ENCODE results near the gene TAS2R46.
"Not testable (repeated sequence)": the region's sequence is repeated elsewhere in the genome, so short reads cannot be mapped to it uniquely, and the experiment has no call there.

The TAS2R46 gene, protein sequence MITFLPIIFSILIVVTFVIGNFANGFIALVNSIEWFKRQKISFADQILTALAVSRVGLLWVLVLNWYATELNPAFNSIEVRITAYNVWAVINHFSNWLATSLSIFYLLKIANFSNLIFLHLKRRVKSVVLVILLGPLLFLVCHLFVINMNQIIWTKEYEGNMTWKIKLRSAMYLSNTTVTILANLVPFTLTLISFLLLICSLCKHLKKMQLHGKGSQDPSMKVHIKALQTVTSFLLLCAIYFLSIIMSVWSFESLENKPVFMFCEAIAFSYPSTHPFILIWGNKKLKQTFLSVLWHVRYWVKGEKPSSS

DNA sequence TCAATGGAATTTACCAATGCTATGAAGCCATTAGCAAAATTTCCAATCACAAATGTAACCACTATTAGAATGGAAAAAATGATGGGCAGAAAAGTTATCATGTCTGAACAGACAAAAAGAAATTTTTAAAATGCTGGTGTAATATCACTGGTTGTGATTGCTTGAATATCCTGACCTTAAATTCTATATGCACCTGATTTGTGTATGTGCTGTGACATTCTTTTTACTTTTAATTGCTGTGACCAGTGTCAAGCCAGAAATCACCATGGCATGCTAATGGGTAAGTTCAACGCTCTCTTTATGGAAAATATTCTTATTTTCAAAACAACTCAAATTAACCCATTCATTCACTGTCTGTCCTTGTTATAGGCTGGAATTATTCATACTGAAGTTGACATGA lies at the start of gene TAS2R46:
TSS of gene TAS2R46 (minus strand) at position 101 of the 400 bp plus-strand sequence. CDS start at position 101, 0 bp downstream.
- not testable (repeated sequence) for DNase-seq (ENCODE audit: low read depth)

DNA sequence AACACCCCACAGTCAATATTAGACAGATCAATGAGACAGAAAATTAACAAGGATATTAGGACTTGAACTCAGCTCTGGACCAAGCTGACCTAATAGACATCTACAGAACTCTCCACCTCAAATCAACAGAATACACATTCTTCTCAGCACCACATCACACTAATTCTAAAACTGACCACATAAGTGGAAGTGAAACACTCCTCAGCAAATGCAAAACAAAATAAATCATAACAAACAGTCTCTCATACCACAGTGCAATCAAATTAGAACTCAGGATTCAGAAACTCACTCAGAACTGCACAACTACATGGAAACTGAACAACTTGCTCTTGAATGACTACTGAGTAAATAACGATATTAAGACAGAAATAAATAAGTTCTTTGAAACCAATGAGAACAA lies 49.1 kb upstream of the TAS2R46 start:
- not testable (repeated sequence) for DNase-seq (ENCODE audit: low read depth)

DNA sequence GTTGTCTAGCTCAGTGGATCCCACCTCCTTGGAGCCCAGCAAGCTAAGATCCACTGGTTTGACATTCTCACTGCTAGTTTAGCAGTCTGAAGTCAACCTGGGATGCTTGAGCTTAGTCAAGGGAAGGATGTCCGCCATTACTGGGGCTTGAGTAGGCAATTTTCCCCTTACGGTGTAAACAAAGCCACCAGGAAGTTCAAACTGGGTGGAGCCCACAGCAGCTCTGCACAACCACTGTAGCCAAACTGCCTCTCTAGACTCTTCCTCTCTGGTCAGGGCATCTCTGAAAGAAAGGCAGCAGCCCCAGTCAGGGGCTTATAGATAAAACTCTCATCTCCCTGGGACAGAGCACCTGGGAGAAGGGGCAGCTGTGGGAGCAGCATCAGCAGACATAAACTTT lies 46.8 kb upstream of the TAS2R46 start:
- no peak for DNase-seq (ENCODE audit: low read depth)

DNA sequence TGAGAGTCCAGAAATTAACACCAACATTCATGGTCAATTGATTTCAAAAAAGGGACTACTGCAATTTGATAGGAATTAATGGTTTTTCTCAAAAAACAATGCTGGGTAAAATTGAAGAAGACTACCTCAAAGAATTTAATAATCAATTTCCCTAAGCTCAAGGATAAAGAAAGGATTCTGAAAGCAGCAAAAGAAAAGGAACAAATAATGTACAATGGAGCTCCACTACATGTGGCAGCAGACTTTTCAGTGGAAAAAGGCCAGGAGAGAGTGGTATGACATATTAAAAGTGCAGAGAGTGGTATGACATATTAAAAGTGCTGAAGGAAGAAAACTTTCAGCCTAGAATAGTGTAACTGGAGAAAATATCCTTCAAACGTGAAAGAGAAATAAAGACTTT lies 45.6 kb upstream of the TAS2R46 start:
- DNase-seq (ENCODE audit: low read depth) = no peak

DNA sequence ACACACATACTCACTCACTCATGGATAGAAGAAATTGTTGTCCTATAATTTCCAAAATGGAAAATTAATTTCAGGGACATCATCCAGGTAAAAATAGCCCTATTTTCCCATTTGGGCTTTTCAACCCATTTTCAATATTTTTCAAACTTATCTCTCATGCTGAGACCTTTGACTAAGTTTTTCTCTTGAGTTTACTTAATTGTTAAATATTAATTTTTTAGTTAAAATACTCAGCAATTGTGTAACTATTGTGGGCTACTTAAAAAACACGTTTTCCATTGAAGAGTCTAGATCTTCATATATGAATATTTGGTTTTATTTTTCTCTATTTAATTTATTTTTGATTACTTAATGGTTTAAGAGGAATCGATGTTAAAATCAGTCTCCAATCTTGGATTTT lies 44.2 kb upstream of the TAS2R46 start:
- no peak for DNase-seq (ENCODE audit: low read depth)

DNA sequence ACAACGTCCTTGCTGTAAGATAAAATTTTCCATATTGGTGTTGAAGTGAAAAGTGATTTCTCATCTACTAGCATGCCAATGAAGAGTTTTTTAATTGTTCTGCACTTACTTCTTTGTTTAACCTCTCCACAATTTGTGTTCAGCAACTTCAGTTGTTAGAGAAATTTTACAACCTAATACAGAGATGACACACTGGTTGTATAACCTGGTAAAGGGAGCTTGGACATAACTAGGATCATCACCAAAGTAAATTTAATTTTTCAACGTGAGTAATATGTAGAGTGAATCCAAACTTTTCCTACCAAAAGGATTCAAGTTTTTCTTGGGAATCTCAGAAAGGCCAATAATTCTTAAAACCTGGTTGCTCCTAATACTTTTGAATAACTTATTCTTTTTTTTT lies 43.5 kb upstream of the TAS2R46 start:
- DNase-seq (ENCODE audit: low read depth) = no peak

DNA sequence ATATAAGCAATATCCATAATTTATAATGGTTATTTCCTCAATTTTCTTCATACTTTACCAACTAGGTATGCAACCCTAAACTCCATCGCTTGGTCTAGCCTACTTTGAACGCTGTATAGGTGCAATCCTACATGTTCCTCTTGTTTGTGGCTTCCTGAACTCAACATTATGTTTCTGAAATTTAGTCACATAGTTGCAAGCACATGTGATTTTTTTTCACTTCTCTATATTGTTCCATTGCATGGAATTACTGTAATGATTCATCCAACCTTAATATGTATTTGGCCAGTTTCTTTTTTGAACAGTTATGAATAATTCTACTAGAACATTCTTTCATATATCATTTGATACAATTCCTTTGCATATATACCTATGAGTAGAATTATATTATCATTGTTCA lies 32.8 kb upstream of the TAS2R46 start:
- not testable (repeated sequence) for DNase-seq (ENCODE audit: low read depth)

DNA sequence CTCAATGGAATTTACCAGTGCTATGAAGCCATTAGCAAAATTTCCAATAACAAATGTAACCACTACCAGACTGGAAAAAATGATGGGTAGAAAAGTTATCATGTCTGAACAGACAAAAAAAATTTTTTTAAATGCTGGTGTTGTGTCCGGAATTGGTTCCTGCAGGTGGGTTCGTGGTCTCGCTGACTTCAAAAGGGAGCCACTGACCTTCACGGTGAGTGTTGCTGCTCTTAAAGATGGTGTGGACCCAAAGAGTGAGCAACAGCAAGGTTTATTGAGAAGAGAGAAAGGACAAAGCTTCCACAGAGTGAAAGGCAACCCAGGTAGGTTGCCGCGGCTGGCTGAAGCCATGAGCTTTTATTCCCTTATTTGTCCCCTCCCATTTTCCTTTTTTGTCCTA lies 30.0 kb upstream of the TAS2R46 start, which contains the start of gene TAS2R43:
TSS of gene TAS2R43 (minus strand) at position 186 of the 400 bp plus-strand sequence. CDS start at position 102, 84 bp downstream.
- DNase-seq (ENCODE audit: low read depth) = no peak

DNA sequence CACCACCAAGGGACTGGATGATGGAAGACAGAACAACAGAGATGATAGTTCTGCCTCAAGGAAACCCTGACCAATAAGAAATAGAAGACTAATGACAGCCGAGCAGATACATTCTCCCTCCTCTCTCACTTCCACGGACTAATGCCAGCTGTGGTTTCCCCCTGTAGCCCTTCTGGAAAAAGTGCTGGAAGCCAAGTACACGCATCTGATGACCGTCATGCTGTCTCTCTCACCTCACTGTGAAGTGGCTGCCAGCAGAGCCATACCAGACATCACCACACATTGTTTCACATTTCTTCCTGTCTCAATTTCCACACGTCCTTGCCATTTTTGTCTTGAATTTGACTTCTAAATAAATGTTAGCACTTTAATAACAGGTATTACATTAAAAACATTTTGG lies 27.2 kb upstream of the TAS2R46 start:
- DNase-seq (ENCODE audit: low read depth) = no peak

DNA sequence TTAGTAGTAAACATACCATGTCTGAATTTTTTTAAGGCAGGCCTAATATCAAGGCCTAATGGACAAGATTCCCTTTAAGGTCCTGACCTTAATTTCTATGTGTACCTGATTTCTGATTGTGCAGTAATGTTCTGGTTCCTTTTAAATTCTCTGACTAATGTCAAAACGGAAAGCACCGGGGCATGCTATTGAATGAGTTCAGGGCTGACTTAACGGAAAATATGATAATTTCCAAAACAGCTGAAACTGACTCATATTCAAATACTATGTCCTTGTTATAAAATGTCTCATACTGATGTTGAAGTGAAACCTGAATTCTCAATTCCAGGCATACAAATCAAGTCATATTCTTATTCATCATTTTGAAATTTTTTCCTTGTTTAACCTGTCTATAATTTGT lies 23.3 kb upstream of the TAS2R46 start:
- DNase-seq (ENCODE audit: low read depth) = no peak

DNA sequence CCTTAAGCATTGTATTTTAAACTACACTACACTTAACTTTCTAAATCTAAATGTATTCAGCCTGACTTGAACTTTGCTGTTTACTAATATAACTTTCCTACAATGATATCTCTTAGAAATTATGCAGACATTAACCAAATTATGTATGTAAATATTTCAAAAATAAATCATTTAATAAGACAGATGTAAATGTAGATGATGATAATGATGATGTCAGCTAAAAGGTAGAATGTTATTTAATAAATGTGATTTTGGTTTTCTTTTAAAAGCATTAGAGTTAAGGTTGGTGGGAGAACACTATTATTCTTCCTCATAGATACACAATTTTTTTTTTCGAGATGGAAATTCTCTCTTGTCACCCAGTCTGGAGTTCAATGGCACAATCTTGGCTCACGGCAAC lies 19.9 kb upstream of the TAS2R46 start:
- DNase-seq (ENCODE audit: low read depth) = no peak

DNA sequence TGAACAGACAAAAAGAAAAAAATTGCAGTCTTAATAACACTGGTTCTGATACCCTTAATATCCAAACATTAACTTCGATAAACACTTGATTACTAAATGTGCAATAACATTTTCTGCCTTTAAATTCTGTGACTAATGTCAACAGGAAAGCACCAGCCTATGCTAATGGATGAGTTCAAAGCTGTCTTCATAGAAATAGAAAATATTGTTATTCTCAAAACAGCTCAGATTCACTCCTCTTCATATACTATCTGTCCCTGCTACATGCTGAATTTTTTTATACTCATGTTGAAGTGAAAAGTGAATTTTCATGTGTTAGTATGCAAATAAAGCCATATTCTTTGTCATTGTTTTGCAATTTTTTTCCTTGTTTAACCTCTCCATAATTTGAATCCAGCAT lies 16.2 kb upstream of the TAS2R46 start:
- no peak for DNase-seq (ENCODE audit: low read depth)

DNA sequence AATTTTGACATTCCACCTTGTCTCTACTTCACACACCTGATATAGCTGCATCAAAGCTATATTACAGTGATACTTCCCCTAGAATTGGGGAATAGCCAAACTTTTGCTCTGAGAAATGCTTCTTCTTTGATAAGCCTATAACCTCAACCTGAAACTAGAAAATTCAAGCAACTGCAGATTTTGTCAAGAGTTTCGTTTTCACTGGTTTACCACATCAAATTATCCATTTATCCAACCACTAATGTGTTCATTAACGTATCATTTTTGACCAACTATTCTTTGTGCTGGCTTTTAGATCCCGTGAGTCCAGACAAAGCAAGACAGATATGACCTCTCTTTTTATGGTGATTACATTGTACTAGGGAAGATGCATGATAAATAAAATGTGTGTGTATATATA lies 13.5 kb upstream of the TAS2R46 start:
- no peak for DNase-seq (ENCODE audit: low read depth)

DNA sequence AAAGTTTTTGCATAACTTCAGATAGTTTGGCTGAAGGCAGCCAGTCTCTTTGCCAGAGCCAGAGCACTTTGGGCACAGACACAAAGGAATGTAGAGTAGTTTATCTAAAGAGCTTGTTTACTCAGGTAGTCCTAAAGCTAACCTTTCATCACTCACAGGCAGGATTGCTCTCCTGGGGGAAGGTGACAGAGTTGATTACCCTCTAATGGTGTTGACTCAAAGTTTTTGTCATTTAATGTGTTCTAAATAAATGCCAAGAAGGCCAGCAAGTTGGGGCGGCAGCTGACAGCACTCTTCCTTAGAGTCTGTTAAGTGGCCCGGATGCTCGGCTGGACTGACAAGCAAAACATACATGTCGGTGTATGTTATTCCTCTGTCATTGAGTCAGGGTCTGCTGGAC lies 9.3 kb upstream of the TAS2R46 start:
- DNase-seq (ENCODE audit: low read depth) = no peak

DNA sequence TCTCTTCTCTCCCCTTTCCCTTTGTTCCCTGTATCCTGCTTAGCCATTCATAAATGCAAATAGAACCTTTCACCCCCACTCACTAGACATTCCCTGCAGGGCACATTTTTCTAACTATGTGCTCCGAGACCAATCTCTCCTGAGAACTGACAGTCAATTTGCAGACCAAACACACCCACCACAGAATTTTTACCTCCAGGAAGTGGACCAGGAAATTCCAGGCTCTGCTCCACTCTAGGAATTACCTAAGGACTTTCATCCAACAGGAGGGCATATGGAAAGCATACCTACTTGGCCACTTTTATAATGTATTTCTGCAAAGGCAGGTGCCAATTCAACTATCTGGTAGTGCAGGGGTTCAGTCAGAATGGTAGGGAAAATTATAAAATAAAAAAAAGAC lies 8.9 kb upstream of the TAS2R46 start:
- no peak for DNase-seq (ENCODE audit: low read depth)

DNA sequence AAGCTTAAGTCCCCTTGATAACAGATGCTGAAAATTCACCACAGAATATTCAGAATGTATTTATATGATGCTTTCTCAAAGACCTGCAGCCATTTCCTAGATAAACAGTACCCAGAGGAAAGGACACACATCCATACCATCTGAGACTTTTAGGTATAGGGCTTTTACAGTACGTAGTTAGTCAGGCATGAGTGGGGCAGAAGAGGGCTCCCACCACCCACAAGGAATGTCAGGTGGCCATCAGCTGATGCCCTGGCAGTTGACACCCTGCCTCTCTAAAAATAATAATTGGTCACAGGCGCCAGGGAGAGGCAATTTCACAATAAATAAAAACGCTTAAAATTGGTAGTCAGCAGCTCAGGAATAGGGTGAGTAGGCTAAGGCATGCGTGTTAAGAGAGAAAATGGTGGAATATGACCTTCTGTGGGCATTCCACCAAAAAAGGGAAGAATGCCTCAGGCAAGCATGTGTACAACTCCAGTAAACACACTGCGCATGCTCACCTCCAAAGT lies 7.8 kb upstream of the TAS2R46 start:
- DNase-seq (ENCODE audit: low read depth) = no peak

DNA sequence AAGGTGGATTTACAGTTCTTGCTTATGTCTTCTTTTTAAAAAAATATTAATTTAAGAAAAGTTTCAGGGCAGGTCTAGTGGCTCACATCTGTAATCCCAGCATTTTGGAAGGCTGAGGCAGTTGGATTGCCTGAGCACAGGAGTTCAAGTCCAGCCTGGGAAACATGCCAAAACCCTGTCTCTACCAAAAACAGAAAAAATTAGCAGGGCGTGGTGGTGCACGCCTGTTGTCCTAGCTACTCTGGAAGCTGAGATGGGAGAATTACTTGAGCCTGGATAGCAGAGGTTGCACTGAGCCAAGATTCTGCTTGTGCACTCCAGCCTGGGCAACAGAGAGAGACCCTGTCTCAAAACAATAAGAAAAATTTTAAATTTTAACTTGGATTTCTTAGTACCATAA lies 5.4 kb upstream of the TAS2R46 start:
- DNase-seq (ENCODE audit: low read depth) = no peak

DNA sequence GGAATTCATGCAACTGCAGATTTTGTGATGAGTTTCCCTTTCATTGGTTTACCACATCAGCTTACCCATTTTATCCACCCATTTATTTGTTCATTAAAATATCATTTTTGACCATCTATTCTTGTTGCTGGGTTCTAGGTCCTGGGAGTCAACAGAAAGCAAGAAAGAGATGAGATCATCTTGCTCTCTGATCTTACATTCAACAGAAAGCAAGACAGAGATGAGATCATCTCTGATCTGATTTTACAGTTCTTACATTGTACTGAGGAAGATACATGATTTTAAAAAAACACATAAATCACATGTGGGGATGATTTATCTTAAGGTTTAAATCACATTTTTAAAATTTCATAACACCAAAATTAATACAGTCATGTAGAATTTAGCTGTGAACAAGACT lies 2.3 kb downstream of the TAS2R46 start:
- no peak for DNase-seq (ENCODE audit: low read depth)

DNA sequence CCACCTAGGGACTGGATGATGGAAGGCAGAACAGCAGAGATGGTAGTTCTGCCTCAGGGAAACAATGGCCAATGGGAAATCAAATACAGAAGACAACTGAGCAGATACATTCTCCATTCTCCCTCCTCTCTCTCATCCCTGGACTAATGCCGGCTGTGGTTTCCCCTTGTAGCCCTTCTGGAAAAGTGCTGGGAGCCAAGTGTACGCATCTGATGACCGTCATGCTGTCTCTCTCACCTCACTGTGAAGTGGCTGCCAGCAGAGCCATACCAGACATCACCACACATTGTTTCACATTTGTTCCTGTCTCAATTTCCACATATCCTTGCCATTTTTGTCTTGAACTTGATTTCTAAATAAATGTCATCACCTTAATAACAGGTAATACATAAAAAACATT lies 3.1 kb downstream of the TAS2R46 start:
- no peak for DNase-seq (ENCODE audit: low read depth)

DNA sequence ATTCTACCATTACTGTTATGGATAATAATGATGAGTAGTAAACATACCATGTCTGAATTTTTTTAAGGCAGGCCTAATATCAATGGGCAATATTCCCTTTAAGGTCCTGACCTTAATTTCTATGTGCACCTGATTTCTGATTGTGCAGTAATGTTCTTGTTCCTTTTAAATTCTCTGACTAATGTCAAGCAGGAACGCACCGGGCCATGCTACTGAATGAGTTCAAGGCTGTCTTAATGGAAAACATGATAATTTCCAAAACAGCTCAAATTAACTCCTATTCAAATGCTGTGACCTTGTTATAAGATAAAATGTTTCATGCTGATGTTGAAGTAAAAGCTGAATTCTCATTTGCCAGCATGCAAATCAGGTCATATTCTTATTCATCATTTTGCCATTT lies 6.8 kb downstream of the TAS2R46 start:
- no peak for DNase-seq (ENCODE audit: low read depth)

DNA sequence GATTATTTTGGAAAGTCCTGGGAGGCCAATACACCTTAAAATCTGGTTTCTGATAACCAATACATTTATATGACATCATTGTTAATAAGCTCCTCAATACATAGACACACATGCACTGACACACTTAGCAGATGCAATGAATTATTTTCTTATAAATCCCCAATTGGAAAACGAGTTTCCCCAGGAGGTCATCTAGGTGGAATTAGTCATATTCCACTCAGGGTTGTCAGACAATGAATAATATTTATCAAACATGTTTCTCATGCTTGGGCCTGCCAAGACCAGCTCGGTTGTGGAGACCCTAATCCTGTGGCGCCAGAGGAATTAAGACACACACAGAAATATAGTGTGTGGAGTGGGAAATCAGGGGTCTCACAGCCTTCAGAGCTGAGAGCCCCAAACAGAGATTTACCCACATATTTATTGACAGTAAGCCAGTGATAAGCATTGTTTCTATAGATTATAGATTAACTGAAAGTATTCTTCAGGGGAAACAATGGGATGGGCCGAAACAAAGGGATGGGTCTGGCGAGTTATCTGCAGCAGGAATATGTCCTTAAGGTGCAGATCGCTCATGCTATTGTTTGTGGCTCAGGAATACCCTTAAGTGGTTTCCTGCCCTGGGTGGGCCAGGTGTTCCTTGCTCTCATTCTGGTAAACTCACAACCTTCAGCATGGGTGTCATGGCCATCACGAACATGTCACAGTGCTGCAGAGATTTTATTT lies 12.1 kb downstream of the TAS2R46 start:
- DNase-seq (ENCODE audit: low read depth) = not testable (repeated sequence)

DNA sequence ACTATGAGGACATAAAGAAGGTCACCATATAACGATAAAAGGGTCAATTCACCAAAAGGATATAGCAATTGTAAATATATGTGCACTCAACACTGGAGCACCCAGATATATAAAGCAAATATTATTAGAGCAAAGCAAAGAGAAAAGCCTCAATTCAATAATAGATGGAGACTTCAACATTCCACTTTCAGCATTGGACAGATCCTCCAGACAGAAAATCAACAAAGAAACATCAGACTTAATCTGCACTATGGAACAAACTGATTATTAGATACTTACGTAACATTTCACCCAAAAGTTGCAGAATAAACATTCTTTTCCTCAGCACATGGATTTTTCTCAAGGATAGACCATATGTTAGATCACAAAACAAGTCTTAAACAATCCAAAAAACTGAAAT lies 20.7 kb downstream of the TAS2R46 start:
- not testable (repeated sequence) for DNase-seq (ENCODE audit: low read depth)

DNA sequence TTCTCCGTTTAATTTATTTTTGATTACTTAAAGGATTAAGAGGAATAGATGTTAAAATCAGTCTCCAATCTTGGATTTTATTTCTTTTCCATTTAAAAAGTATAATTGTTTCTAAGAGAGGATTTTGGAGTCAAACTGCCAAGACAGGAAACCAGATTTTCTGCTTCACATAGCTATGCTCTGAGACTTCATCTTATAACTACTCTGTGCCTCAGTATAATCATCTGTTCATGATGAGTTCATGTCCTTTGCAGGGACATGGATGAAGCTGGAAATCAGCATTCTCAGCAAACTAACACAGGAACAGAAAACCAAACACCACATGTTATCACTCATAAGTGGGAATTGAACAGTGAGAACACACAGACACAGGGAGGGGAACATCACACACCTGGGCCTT lies 21.9 kb downstream of the TAS2R46 start:
- no peak for DNase-seq (ENCODE audit: low read depth)

Measured in non-pigmented ciliary epithelial cell (primary cell).